Colon (tissue), 2 donors: ENCODE results near the gene TBL3.
"Not testable (repeated sequence)": the region's sequence is repeated elsewhere in the genome, so short reads cannot be mapped to it uniquely, and the experiment has no call there.

ENCODE experiments used
- FAIRE-seq: peaks from 2 replicates; lab custom pipeline; 2012; peaks lifted over from hg19 to GRCh38; lab: Jason Lieb, UNC
- donor health status: control.
- donor health status: control.

The TBL3 gene

DNA sequence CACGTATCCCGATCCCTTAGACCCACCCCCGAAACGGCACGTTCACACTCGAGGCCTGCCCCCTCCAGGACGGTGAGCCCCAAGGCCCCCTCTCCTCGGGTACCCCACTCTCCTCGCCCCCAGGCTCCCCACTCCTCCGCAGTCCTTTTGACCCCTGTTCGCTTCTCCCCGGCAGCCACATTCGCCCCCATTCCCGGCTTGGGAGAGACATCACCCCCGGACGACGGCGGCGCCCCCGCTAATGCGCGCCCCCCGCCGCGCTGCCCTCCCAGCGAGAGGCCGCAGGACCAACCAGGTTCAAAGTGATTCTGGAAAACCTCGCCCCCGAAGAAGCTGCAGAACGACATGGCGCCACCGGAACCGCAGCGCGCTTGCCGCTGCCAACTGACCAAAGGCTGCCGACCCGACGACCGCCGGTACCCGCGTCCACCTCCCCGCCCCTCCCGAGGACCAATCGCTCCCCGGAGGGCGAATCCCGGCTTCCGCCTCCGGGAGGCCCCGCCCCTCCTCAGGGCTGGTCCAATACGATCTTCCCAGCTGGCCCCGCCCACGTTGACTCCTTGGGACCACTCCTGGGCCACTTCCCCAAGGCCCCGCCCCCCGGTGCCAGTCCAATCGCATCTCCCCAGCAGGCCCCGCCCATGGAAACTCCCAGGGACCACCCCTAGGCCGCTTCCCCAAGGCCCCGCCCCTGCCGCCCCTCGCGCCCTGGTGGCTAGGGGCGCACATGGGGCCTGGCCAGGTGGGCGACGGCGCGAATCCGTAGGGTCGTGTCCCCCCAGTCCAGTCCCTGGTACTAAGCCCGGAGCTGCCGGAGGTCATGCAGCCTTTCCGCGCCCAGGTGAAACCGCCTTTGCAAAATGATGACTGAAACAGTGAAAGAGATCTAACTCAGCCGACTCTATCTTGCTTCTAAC, 28.8 kb upstream of the TBL3 start, which contains the start of gene MSRB1:
TSS of gene MSRB1 (minus strand) at position 390 of the 917 bp plus-strand sequence. CDS start at position 347, 43 bp downstream.
- peak; percentile 45 for FAIRE-seq

DNA sequence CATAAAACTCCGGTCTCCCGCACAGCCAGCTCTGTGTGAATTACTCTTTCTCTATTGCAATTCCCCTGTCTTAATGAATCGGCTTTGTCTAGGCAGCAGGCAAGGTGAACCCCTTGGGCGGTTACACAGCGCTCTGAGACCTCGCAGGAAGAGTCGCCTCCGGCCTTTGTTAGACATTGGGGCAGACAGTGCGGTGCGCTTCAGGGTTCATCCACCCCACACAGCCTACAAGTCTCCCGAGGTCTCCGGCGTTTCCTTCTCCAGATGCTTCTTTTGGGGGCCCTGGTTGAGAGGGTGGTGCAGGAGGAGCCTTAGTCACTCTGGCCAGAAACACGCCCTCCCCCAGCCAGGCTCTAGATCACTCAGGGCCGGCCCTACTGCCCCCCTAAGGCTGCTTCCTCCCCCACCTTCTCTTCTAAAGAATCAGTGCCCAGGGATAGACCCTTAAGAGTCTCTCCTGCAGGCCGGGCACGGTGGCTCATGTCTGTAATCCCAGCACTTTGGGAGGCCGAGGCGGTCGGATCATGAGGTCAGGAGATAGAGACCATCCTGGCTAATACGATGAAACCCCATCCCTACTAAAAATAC, 27.1 kb upstream of the TBL3 start:
- no peak for FAIRE-seq

DNA sequence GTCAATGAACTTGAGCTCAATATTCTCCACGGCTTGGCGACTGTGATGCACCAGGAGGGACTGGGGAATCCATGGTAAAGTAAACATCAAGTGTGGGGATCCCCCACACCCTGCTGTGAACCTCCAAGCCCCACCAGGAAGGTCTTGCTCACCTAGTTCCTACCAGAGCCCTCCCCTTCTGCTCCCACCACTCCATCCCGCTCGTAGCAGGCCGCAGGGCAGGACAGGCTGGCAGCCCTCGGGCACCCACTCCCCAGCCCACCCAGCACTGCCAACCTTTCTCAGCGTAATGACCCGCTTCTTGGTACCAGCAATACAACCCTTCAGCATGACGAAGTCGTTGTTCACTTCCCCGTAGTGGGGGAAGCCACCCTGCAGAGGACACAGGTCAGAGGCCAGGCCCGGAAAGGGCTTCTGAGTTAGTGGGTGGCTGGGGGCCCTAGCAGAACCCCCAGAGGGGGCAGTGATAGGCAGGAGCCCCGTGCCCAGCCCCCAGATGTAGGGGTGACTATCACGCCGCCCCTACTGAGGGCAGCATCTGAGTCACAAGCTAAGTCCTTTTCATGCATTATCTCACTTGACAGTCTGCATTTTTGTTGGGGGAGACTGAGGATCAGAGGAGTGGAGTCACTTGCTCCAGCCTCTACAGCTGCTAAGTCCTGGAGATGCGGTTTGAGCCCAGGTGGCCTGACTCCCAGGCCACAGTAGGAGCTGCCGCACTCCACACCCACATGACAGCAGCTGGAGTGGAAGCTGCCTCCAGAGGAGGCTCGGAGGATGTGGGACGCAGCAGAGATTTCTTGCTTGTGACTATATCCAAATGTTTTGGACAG, 26.1 kb upstream of the TBL3 start:
- no peak for FAIRE-seq

DNA sequence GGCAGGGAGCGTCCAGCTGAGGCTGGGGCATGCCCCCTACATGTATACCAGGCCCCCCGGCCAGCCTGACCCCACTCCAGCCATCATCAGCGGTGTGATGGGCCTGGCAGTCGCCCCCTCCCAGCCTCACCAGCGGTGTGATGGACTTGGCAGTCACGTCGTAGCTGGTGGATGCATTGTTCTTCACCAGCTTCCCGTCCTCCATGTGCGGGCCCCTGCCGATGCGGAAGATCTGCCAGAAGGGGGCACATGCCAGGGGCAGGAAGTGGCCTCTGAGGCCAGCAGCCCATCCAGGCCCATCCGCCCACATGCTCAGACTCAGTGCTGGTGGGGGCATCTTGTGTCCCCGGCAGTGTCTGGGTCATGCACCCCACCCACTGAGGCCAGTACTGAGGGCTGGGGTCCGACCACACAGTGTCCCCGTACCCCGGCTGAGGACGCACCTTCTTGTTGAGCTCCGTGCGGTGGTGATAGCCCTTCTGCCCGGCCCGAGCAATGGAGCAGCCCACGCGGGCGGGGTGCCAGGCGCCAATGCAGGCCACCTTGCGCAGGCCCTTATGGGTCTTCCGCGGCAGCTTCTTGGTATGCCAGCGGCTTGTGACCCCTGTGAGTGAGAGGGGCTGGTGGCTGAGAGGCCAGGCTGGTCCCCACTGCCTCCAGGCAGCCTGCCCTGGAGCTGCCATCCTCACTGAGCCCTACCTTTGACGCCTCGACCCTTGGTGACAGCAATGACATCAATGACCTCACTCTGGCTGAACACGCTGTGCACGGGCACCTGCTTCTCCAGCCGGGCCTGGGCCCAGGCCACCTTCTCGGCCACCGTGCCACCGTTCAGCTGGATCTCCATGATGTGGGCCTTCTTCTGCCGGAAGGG, 25.1 kb upstream of the TBL3 start:
- no peak for FAIRE-seq

DNA sequence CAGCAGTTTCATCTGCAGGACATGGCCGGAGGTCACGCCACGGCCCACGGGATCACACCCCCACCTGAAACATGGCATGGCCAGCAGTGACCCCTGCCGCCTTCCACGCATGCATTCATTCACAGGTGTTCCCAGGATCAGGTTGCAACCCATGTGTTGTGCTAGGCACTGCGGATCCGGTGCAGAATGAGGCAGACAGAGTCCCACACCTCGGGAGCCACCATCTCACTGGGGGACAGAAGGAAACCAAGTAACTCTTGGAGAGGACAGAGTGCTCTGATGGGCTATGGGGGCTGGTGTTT, 24.5 kb upstream of the TBL3 start:
- no peak for FAIRE-seq

DNA sequence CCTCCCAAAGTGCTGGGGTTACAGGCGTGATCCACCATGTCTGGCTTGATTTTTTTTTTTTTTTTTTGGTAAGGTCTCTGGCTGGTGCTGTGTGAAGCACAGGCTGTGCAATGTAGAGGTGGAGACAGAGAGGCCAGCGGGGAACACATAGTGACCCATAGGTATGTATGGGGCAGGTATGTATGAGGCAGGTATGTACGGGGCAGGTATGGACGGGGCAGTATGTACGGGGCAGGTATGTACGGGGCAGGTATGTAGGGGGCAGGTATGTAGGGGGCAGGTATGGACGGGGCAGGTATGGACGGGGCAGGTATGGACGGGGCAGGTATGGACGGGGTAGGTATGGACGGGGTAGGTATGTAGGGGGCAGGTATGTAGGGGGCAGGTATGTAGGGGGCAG, 22.3 kb upstream of the TBL3 start:
- FAIRE-seq: no peak

DNA sequence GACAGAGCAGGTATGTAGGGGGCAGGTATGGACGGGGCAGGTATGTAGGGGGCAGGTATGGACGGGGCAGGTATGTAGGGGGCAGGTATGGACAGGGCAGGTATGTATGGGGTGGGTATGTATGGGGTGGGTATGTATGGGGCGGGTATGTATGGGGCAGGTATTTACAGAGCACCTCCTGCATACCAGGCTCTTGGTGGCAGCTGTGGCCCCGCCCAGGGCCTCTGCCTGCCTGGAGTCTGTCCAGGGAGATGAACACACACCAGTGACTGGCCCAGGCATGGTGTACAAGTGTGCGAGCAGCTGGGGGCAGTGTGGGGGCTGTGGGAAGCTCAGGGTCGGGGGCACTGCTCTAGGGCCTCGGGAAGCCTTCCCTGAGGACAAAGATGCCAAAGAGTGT, 21.8 kb upstream of the TBL3 start:
- no peak for FAIRE-seq

DNA sequence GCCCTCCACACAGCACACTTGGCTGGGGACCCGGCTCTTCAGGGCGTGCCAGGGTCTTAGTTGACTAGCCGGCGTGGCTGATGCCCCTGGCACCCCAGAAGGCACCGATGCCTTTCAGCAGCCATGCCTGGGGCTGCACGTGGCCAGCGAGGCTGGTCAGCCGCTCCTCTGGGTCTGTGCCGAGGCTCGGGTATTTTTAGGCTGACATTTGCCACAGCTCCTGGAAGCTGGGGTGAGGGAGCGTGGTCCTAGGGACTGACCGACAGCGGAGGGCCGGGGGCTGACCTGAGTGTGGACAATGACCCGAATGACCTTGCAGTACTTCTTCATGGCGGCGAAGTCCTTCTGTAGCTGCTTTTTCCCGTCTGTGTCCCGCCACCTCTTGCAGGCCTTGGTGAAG, 21.3 kb upstream of the TBL3 start:
- FAIRE-seq: no peak

DNA sequence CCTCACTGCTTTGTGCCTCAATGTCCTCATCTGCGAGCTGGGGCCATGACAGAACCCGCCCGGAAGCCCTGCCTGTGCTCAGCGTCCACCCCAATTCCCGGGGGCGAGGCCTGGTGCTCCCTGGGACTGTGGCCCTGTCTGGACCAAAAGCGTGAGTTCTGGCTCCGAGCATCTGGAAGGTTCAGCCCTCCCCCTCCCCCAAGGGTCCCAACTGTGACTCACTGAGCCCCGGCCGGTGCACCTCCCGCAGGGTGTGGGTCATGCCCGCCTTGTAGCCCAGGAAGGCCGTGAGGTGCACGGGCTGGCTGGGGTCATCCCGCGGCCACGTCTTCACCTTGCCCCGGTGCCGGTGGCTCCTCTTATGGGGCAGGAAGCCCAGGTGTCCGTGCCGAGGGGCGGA, 18.1 kb upstream of the TBL3 start:
- no peak for FAIRE-seq

DNA sequence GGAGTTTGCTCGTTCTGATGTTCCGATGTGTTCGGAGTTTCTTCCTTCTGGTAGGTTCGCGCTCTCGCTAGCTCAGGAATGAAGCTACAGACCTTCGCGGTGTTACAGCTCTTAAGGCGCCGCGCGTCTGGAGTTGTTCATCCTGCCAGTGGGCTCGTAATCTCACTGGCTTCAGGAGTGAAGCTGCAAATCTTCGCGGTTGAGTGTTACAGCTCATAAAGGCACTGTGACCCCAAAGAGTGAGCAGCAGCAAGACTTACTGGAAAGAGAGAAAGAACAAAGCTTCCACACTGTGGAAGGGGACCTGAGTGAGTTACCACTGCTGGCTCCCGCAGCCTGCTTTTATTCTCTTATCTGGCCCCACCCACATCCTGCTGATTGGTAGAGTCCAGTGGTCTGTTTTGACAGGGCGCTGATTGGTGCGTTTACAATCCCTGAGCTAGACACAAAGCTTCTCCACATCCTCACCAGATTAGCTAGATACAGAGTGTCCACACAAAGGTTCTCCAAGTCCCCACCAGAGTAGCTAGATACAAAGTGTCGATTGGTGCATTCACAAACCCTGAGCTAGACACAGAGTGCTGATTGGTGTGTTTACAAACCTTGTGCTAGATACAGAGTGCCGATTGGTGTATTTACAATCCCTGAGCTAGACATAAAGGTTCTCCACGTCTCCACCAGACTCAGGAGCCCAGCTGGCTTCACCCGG, 14.3 kb upstream of the TBL3 start:
- not testable (repeated sequence) for FAIRE-seq

DNA sequence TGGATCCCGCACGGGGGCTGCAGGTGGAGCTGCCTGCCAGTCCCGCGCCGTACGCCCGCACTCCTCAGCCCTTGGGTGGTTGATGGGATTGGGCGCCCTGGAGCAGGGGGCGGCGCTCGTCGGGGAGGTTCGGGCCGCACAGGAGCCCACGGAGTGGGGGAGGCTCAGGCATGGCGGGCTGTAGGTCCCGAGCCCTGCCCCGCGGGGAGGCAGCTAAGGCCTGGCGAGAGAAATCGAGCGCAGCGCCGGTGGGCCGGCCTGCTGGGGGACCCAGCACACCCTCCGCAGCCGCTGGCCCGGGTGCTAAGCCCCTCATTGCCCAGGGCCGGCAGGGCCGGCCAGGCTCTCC, 13.7 kb upstream of the TBL3 start:
- not testable (repeated sequence) for FAIRE-seq

DNA sequence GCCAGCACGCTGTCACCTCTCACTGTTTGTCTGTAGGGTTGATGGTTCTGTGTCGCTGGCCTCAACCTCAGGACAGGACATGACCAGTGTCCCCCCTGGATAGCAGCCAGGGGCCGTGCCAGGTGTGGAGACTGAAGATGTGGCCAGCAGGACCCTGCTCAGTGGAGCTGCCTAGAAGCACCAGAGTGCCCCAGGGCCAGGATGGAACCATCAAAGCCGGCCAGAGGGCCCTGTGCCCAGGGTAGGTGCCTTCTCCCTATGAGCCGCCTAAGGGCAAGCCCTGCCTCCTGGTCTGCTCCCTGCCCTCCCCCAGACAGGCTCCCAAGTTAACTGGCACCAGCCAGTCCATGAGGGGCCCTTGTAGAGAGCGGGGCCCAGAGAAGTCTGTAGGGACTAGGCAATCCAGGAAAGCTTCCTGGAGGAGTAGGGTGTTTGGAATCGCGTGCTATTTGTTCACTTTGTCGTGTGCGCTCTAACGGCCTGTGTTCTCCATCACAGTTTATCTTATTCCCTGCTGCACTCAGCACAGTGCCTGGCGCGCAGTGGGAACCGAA, 13.1 kb upstream of the TBL3 start:
- no peak for FAIRE-seq

DNA sequence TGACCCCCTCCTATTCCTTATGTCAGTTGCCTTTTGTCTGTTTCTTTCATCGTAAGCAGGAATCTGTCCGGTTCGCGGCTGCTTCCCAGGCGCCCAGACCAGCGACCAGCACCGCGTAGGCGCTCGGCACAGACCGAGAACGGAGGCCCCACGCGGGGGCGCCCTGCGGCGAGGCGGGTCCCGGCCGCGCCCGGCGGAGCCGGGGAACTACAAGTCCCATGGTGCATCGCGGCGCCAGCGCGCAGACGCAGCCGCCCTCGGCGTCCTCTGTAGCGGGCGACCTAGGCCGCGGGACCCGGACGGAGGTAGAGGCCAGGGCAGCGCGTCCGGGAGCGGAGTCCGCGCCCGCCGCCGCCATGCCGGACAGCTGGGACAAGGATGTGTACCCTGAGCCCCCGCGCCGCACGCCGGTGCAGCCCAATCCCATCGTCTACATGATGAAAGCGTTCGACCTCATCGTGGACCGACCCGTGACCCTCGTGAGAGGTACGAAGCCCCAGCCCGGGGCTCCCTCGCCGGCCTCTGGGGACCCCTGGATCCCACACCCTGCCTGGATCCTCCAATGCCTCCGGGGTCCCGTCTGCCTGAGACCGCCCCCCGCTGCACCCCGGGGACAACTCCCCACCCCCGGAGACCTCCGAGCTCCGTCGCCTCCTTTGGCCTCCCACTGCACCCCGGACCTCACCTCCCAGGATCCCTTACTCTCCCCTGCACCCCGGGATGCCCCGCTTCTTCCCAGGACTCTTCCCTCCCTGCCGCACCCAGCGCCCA, 12.4 kb upstream of the TBL3 start, which contains the start of gene NDUFB10:
TSS of gene NDUFB10 (plus strand) at position 270 of the 771 bp plus-strand sequence. CDS start at position 357, 87 bp downstream.
- FAIRE-seq: no peak

DNA sequence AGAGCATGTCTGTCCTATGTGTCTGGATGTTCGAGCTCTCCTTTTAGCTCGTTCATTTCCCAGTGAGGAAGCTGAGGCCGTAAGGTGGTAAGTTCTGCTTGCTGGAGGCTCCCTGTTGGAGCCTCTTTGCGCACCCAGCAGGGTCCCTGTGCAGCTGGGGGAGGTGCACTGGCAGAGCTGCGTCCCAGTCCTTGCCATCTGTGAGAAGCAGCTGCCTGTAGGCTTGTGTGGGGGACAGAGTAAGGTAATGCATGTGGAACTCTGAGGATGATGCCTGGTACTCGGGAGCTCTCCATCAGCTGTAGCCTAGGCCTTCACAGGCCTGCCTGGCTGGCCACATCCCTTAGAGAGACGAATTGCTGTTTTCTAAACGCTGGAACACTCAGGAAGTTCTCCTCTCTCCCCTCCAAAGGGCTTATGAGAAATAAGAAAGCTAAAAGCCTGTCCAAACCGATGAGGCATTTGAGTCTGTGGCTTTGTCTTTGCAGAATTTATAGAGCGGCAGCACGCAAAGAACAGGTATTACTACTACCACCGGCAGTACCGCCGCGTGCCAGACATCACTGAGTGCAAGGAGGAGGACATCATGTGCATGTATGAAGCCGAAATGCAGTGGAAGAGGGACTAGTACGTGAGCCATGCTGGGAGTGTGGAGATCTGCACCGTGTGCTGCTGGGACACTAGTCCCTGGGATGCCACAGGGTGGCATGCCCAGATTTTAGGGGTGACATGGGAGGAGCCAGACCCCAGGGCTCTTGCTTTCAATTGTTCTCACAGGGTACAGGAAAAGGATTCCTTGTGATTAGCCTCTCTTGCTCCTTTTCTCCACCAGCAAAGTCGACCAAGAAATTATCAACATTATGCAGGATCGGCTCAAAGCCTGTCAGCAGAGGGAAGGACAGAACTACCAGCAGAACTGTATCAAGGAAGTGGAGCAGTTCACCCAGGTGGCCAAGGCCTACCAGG, 10.9 kb upstream of the TBL3 start:
- no peak for FAIRE-seq

DNA sequence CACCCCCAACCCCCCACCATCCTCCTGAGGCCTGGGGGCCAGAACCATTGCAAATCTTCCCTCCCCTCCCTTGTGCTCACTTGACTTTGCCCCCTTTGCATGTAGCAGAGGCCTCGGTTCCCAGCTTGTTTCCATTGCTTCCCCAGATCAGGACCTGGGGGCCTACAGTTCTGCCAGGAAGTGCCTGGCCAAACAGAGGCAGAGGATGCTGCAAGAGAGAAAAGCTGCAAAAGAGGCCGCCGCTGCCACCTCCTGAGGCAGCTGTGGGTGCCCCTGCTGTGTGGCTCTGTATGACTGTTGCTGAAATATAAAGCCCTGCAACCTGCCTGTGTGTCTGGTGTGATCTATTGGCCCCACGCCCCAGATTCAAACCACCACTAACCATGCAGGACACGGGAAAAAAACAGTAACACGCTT, 10.2 kb upstream of the TBL3 start:
- FAIRE-seq: no peak

DNA sequence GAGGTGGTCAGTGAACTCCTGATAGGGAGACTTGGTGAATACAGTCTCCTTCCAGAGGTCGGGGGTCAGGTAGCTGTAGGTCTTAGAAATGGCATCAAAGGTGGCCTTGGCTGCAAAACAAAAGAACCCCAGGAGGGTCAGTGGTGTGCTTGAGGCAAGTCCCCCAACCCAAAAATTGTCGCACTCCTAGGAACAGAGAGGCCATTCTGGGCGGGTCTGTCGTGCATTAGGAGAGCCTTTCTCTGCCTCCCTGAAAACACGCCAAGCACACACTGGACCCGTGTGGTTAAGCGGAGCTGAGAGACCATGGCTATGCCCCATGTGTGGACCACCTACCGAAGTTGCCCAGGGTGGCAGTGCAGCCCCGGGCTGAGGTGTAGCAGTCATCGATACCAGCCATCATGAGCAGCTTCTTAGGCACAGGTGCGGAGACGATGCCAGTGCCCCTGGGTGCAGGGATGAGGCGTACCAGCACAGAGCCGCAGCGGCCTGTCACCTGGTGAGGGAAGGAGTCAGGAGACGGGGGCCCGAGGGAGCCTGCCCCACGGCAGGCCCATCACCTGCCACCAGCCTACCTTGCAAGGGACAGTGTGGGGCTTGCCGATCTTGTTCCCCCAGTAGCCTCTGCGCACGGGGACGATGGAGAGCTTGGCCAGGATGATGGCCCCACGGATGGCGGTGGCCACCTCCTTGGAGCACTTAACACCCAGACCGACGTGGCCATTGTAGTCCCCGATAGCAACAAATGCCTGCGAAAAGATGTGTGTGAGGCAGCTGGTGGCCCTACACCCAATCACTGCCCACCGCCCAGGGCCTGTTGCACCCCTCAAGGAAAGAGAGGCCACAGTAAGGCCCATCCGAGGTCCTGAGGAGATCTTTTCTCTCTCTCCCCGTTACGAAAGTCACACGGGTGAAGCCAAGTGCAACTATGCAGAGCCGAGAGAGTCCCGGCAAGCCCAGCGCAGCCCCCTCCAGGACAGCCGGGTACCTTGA, 9.4 kb upstream of the TBL3 start:
- FAIRE-seq: not testable (repeated sequence)

DNA sequence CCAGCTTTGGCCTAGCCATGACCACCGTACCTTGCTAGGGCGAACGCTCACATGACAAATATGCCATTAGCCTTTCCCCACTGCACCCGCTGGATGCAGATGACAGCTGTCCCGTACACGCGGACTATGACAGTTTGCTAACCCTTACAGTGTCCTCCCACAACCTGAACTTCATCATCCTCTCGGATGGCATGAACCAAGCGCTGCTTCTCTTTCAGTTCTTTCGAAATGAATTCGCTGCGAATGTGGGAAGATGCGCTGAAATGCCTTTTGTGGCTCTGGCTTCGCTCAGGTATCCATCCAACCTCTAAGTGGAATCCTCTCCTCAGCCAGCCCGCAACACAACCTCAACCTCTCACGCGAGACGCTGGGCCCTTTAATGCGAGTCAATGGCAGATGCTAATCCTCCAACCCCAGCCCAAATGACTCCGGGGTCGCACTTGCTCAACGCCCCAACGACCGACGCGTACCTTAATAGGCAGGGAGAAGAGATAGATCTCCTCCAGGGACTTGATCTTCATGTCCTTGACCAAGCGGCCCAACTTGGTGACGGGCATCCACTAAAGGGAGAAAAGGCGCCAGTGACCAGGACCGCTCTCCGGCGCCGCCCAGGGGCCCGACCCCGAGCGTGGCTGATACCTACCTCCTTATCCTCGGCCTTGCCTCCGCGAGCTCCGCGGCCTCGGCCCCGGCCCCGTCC, 7.9 kb upstream of the TBL3 start:
- no peak for FAIRE-seq
